ENCODE measurements around the gene PID1. TPM values are rescaled to one million over a fixed set of nuclear protein-coding genes. Genes with fewer than 3 reads are reported as not detected.

The PID1 gene
- total RNA-seq, 4 donors from 2014 or later = 15.0 to 64.4 (median 32.5) TPM

DNA sequence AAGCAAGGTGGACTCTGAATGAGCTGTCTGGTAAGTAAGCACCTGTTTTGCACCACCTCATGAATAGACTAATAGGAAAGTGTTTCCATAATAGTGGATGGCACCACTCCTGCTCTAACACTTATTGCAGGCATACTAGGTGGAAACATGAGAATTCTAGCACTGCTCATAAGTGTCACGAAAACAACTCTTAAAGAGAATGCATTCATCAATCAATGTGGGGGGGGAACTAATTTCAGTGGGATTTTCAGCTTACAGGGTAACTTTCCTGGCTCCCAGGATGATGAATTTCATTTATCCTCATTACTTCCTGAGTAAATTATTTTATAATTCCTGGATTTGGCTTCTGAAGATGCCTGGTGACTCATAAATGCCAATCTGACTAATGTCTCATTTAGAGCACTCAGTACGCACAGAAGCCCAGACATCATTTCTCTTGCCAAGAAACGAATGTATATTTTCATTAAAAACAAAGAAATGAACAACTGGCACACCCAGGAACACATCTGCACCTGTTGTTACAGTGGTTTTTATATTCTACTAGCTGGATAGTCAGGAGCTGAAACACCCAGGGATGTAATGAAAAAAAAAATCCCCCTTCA lies 129.6 kb downstream of the PID1 start:
- TF ChIP-seq CTCF (IDR thresholded peaks at IDR 0.05) (no peak), POLR2A (IDR thresholded peaks at IDR 0.05) (no peak)
- no peak for DNase-seq
- no peaks in the 10 kb centered on the region for H3K27me3 ChIP-seq

GRCh38 chr2:229137639-229138038 lies 133.4 kb downstream of the PID1 start:
- no peak for DNase-seq

More for the DNA sequence above, 129.6 kb downstream of the PID1 start:
- Histone ChIP-seq H3K36me3 (no peaks in the 10 kb centered on the region), H3K4me3 (no peak overlapping the region), H3K27ac (no peak overlapping the region), H3K9me3 (no peaks in the 10 kb centered on the region), H3K4me1 (peaks cover 0 to 11% (median 0%) of the 10 kb centered on the region in 4 donors)

GRCh38 chr2:229137066-229137465 lies 134.0 kb downstream of the PID1 start:
- DNase-seq = no peak

More at GRCh38 chr2:229137639-229138038, 133.4 kb downstream of the PID1 start:
- peaks cover 0 to 11% (median 0%) of the 10 kb centered on the region in 4 donors for H3K4me1 ChIP-seq
- H3K27me3 ChIP-seq = no peaks in the 10 kb centered on the region
- H3K27ac ChIP-seq = no peak overlapping the region
- H3K9me3 ChIP-seq = no peaks in the 10 kb centered on the region
- TF ChIP-seq CTCF (IDR thresholded peaks at IDR 0.05) (no peak), POLR2A (IDR thresholded peaks at IDR 0.05) (no peak)
- no peak overlapping the region for H3K4me3 ChIP-seq
- no peaks in the 10 kb centered on the region for H3K36me3 ChIP-seq

GRCh38 chr2:229133155-229133772 lies 137.8 kb downstream of the PID1 start:
- H3K4me3 ChIP-seq = no peak overlapping the region
- no peak for TF ChIP-seq POLR2A (IDR thresholded peaks at IDR 0.05)
- peak in 4 of 6 experiments; percentile 31 to 88 (median 83) for TF ChIP-seq CTCF (IDR thresholded peaks at IDR 0.05)
- H3K27me3 ChIP-seq = no peaks in the 10 kb centered on the region
- no peak for DNase-seq
- H3K36me3 ChIP-seq = no peaks in the 10 kb centered on the region
- peaks cover 0 to 9% (median 0%) of the 10 kb centered on the region in 4 donors for H3K4me1 ChIP-seq
- H3K9me3 ChIP-seq = no peaks in the 10 kb centered on the region
- H3K27ac ChIP-seq = no peak overlapping the region

More at GRCh38 chr2:229137066-229137465, 134.0 kb downstream of the PID1 start:
- no peak for TF ChIP-seq CTCF (IDR thresholded peaks at IDR 0.05)
- TF ChIP-seq POLR2A (IDR thresholded peaks at IDR 0.05) = no peak
- H3K9me3 ChIP-seq = no peaks in the 10 kb centered on the region
- no peak overlapping the region for H3K27ac ChIP-seq
- no peaks in the 10 kb centered on the region for H3K27me3 ChIP-seq
- no peak overlapping the region for H3K4me3 ChIP-seq
- peaks cover 0 to 9% (median 0%) of the 10 kb centered on the region in 4 donors for H3K4me1 ChIP-seq
- no peaks in the 10 kb centered on the region for H3K36me3 ChIP-seq

DNA sequence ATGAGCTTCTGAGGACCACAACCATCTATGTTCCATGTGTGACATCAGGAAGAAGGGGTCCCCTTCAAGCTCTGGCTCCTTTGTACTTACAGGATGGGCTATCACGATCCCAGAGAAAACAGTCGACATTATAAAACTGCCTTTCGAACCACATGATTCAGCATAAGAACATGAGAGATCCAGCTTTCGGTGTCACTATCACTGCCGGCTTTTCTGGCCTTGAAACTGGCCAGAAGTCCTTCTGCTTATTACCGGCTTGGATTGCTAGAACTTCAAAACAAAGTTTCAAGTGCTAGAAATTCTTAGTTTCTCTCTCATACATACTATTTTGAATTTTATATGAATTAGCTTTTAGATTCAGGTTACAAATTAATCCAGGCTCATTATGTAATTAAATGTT lies 138.9 kb downstream of the PID1 start:
- Histone ChIP-seq H3K27ac (no peak overlapping the region), H3K27me3 (no peaks in the 10 kb centered on the region), H3K9me3 (no peaks in the 10 kb centered on the region), H3K4me3 (no peak overlapping the region), H3K4me1 (peaks cover 0 to 9% (median 0%) of the 10 kb centered on the region in 4 donors), H3K36me3 (no peaks in the 10 kb centered on the region)
- TF ChIP-seq POLR2A (IDR thresholded peaks at IDR 0.05) (no peak), CTCF (IDR thresholded peaks at IDR 0.05) (no peak)
- no peak for DNase-seq
